Kidney glomerular epithelial cell (primary cell): ENCODE data around the gene SEC31A.
A peak's percentile ranks its signal among the peaks of the same experiment; 100 is the strongest.
"Not testable (repeated sequence)": the region's sequence is repeated elsewhere in the genome, so short reads cannot be mapped to it uniquely, and the experiment has no call there.

Source experiments
- DNase-seq: peaks from one replicate; lab custom pipeline; 2025; lab: John Stamatoyannopoulos, UW

The SEC31A gene

DNA sequence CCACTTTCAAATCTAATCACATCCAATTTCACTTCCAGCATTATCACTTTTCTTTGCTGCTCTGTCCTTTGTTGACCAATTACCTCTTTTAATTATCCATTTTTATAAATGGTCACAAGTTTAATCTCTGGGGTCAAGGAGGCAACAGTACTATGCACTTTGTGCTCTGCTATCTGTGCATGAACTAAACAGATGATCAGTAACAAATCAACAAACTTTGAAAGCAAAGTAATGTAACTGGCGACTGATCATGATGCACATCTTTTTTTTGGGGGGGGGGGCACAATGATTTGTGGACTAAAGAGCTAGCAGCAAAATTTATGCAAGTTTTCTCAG, 1.5 kb upstream of the SEC31A start:
- no peak for DNase-seq

DNA sequence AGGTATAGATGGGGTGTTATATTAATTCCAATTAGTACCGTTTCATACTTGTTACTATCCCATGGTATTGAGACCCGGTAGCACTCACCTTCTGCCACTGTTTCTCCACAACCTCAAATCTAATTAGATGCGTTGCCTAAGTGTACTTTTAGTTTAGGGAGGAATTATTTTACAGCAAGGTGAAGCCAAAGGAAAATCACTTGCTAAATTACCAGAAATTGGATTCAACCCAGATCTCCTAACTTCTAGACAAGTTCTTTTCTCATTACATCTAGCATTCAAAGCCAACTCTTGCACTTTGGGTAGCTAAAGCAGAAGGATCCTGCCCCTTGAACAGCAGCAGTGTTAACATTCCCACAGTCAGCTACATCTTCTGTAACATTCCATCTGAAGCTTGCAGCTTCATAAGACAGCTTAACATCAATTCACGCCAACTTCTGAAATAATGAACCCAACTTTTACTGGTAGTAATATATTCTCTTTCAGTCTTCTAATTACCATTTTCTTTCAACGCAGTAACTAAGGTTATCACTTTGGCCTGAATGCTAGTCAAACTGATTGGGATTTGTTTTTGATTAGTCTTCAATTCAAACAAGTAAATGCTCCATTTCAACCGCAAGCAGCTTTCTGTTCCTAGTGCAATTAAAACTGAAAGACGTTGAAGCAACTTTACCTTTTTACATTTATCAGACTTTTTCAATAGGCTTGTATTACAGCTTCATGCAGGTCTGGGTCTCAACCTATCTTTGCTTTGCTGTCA, 934 bp upstream of the SEC31A start:
- DNase-seq = no peak

DNA sequence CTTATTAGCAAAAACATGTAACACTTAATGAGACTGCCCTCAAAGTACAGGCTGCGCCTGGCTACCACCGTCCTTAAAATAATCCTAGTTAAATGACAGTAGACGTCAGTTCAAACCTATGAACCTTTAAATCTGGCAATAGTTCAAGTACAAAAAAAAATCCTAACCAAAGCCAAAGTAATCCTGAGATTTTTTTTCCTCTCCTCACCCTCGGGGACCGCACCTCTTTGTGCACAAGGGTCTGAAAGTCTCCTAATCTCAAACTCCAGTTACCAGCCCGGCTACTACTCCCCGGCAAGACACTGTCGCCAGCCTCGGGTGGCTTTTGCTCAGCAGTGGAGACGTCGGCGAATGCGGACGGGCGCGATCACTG, 439 bp downstream of the SEC31A start:
- no peak for DNase-seq

DNA sequence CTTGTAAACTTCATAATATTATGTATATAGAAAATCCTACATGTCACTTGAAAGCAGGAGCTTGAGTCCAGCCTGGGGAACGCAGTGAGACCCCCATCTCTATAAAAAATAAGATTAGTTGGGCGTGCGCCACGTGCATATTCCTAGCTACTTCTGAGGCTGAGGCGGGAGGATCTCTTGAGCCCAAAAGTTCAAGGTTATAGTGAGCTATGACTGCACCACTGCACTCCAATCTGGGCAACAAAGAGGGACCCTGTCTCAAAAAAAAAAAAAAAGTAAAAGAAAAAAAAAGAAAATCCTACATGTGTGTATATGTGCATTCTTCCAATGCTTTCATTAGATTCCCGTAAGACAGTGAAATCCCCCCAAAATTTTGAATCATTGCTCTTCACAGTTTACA, 1.7 kb downstream of the SEC31A start:
- DNase-seq = no peak

DNA sequence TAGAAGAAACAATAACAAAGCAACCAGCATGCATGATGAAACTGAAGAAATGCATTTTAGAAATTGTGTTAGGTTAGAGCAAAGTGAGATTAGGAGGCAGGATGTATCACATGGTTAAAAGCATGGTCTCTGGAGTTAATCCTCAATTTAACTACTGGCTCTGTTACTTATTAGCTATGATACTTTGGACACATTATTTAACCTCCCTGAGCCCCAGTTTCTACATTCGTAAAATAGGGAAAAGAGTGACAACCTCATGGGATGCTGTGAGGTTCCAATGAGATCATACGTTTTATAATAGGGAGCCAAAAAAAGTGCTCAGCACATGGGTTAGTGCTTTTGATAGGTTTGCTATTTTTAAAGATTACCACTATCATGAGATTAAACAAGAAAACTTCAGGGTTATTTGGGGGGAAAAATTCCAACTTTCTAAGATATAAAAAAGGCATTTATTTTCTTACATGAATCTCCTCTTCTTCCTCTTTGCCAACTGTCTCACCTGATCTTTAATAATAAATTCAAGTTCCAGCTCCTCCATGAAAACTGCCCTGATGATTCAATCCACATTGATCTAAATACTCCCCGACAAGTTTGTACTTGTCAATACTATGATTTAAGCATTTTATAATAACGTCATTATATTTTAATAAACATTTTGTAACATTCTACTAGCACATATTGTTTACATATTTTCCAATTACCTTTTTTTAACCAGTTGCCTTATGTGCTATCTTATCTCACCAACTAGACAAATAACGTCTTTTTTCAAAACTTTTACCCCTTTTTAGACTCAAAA, 4.6 kb downstream of the SEC31A start:
- DNase-seq = no peak

DNA sequence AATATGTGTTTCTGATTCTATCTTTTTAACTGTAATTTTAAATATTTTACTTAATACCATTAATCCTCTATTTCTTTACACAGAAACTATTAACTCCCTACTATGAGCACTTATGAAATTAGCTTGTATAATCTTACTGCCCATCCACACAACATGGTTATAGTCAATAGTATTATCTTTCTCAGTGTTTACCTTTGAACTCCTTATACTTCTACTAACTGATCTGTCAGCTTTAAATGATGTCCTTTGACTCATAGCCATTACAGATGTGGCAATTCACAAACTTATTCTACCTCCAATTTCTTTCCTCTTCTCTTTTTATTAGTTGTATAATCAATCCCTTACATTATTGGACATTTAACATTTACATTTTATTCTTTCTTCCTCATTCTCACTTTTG, 5.5 kb downstream of the SEC31A start:
- DNase-seq = no peak

DNA sequence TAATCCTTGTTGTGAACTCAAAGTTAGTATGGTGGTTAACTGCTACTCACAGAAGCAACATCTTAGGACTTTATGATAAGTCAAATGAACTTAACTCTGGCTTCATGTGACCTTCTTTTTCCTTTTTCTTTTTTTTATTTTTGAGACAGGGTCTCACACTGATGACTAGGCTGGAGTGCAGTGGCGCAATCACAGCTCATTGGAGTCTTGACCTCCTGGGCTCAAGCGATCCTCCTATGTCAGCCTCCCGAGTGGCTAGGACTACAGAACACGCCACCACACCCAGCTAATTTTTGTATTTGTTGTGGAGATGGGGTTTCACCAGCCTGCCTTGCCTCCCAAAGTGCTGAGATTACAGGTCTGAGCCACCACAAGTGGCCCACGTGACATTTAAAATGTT, 22.4 kb downstream of the SEC31A start:
- DNase-seq = no peak

DNA sequence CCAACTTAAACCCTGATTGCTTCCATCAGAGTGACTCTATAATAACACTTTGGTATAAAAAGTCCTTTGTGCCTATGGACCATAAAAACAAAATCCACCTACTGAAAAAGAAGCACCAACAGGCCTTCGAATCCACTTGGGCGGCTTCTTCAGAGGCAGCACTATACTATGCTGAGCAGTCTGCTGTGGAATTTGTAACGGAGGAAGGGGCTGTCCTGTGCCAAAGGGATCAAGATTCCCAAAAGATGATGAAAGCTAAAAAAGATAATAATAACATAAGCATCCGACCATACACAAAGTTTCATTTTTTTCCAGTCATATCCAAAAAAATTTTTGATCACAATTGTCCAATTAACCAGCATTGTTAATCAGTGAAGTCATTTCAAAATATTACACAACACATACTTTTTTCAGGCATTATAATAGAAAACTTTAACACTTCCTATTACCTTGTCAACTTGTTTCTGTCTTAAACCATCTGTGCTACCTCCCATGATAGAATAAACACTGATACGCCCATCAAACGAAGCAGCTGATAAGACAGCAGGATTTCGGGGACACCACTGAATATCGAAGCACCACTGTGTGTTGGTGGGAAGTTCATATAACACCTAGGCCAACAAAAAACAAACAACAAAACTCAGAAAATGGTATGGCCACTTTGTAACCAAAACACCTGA, 24.1 kb downstream of the SEC31A start:
- DNase-seq = no peak

DNA sequence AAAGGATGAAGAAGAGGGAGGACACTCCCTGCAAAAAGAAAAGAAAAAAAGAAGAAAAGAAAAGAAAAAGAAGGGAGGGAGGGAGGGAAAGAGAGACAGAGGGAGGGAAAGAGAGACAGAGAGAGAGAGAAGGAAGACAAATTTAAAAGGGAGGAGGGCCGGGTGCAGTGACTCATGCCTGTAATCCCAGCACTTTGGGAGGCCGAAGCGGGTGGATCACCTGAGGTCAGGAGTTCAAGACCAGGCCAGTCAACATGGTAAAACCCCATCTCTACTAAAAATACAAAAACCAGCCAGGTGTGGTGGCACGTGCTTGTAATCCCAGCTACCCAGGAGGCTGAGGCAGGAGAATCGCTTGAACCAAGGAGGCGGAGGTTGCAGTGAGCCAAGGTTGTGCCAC, 24.9 kb downstream of the SEC31A start:
- not testable (repeated sequence) for DNase-seq

DNA sequence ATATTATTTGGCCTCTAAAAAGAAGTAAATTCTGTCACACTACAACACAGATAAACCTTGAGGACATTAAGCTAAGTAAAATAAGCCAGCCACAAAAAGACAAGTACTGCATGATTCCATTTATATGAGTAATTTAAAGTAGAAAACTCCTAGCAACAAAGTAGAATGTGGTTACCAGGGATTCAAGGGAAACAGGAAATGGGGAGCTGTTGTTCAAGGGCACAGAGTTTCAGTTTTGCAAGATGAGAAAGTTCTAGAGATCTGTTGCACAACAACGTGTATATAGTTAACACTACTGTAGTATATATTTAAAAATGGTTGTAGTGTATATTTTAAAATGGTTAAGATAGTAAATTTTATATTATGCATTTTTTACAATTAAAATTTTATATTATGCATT, 25.4 kb downstream of the SEC31A start:
- DNase-seq = peak; percentile 88

DNA sequence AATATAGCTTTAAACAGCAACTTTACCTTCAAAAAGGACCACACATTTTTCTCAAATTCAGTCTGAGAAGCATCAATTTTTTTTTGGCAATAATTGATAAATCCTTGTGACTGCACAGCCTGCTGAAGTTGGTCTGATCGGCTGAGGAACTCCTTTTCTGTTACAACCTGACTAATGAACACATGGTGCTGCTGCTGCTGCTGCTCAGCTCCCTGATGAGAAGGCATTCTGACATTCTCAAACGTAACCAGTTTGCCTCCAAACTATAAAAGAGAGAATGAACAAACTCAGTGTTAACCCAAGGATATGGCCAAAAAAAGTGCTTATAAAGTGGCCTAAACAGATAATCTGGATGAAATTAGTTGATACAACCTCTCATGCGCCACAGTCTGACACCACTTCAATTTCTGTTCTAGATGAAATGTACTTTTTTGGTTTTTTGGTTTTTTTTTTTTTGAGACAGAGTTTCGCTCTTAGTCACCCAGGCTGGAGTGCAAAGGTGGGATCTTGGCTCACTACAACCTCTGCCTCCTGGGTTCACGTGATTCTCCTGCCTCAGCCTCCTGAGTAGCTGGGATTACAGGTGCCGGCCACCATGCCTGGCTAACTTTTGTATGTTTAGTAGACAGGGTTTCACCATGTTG, 26.5 kb downstream of the SEC31A start:
- DNase-seq = no peak

DNA sequence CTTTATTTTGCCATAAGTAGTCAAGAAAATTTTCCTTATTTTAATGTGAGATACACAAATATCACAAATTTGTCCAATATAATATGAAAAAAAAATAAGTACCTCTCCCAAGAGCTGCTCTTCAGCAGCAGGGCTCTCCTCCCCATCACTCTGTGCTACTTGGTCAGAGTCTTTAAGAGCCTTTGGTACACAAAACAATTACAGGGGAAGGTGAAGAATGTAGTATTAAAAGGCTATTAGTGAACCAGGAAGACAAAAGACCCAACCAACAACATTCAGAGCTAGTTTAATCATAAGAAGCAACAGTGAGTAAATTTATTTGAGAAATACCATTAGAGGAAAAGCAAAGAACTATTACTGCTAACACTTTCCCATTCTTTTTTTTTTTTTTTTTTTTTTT, 29.4 kb downstream of the SEC31A start:
- DNase-seq = no peak

DNA sequence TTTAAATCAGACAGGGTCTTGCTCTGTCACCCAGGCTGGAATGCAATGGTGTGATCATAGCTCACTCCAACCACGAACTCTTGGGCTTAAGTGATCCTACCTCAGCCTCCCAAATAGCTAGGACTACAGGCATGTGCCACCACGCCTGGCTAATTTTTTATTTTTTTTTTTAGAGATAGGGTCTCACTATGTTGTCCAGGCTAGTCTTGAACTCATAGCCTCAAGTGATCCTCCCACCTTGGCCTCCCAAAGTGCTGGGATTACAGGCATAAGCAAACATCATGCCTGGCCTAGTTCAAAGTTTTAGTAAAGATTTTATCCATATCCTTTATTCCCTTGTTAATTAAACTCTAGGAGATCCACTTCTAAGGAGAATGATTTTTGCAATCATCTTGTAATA, 30.5 kb downstream of the SEC31A start:
- not testable (repeated sequence) for DNase-seq

DNA sequence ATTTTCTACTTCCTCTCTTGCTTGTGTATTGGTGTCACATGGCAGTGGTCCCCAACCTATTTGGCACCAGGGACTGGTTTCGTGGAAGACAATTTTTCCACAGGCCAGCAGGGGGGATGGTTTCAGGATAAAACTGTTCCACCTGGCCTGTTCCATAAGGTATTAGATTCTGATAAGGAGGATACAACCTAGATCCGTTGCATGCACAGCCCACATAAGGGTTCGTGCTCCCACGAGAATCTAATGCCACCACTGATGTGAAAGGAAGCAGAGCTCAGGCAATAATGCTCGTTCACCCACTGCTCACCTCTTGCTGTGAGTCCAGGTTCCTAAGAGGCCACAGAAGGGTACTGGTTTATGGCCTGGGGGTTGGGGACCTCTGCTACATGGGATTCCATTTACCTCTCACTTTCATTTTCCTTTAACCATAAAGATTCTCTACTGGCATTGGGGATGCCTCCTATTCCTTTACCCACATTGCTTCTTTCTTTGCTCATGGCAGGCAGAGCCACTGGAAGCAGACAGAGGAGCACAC, 38.1 kb downstream of the SEC31A start:
- DNase-seq = no peak

DNA sequence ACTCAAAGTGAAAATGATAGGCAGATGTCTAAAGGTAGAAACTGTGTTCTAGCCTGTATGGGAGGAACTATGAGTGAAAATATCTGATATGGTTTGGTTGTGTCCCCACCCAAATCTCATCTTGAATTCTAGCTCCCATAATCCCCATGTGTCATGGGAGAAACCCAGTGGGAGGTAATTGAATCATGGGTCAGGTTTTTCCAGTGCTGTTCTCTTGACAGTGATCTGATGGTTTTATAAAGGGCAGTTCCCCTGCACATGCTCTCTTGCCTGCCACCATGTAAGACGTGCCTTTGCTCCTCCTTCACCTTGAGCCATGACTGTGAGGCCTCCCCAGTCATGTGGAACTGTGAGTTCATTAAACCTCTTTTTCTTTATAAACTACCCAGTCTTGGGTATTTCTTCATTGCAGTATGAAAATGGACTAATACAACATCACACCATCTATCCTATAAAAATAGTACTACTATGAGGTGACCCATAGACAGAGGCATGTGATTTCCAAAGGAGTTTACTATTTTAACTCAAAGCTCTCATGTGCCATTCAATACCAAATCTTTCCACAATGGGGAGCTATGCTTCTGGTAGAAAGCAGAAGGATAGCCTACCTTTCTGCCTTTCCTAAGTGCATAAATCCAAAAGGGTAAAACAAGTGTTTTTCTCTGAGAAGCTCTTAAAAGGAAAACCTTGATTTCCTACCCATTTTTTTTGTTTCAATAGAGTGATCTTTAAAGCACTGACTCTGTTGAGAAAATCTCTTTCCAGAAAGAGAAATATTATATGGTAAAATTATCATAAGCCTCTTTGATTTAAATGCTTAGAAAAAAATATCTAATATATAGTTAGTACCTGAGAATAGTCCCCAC, 38.8 kb downstream of the SEC31A start:
- DNase-seq = no peak

DNA sequence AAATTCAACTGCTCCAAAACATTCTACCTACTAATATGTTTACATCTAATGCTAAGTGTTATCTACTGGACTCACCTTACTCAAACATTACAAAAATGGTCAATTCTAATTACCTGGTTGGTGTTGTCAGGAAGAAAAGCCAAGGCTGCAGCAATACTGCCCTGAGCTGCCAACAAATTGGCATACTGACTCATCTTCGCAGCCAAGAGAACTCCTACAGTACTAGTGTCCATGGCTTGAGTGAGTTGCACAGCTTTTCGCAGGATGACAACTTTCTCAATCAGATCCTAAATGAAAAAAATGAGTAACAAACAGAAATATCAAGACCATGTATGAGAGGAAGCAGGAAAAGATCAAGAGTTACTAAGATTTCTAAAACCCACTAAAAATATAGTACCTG, 39.6 kb downstream of the SEC31A start:
- no peak for DNase-seq

DNA sequence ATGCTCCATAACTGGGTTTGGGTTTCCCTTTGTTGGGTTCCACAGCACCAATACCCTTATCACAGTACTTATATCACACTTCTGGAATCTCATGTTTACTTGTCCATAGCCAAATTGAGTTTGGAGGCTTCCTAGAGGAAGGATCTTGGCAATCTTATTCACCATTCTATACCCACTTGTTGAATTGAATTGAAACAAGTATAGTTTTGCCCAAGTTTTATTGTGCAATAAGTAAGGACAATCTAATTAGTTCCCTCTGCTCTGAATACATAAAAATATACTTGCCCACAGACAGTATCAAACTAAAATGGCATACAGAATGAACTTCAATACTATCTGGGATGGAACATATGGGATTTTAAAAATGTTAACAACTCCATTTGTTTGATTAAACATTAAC, 40.3 kb downstream of the SEC31A start:
- no peak for DNase-seq

DNA sequence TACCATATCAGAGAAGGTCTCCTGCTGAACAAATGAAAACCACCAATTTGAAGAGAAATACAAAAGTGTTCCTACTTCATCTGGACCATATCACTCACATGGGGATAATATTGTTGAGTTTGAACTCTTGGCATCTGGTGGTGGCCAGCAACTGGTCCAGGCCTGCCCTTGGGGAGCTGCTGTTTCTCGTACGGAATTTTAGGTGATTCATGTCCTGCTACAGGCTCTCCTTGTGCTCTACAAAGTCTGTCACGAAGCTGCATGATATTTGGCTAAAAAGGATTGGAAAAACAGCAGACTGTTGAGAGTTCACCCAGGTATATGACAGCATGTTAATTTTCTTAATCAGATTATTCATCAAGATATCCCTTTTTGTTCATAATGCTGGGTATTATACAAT, 42.2 kb downstream of the SEC31A start:
- DNase-seq = no peak

DNA sequence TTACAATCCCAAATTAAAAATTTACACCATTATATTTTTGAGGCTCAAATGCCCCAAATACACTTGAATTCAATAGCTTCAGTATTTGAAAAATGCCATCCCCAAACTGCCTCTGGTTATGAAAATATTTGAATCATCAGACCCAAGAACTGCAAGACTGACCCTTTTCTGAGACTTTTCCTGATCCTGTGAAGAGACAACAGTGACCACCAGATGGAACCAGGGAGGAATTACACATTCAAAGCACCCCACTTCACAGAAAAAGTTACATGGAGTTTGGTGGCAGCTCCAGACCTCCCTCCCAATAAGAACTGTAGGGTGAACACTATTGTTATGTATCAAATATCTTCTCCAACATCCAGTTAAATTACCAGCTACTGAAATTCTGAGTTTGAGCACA, 48.4 kb downstream of the SEC31A start:
- no peak for DNase-seq

DNA sequence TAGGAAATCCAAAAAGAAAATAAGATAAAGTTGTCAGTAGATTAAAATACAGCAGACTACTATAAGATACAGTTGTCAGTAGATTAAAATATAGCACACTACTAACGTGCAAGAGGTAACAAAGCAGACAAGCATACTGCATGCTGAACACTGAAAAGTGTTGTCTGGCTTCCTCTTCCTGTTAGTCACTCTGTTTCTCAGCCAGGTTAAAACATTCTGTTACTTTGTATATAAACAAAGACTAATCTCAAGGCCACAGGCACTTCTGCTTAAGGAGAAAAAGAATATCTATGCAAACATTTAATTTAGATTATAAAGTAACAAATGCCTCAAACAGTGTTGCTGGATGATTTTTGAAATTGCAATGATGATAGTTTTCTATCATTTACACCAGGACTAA, 51.3 kb downstream of the SEC31A start:
- no peak for DNase-seq

DNA sequence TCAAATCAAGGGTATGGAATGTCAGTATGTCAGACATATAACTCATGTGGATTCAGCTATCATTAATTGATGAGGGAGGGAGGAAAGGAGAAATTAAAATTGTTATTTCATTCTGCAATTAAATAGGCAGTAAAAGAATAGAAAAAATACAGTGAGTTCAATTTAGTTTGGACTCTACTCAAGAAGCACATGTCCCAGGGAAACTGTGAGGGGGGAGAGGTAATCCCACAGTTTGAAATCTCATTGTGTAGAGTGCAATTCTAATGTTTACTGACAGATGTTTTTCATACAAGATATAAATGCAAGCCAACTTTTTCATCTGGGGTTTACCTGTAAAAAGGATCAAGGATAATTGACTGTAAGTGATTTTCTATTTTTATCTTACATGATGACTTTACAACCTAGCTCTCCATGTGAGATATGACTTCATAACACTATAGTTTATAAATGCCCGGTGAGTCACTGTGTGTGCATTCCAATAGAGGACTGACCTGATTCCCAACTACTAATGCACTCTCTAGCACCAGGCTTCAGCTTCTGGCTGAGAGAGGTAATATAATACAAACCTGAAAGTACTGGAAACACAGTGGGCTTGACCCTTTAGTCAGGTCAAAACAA, 57.1 kb downstream of the SEC31A start:
- DNase-seq = peak; percentile 56
